Cerebellar cortex (tissue), 1 donor: ENCODE measurements around the gene FILIP1L.

Experiments
- DNase-seq: peaks from one replicate; pipeline ENCODE4 v3.0.0-alpha.2; 2015; ENCODE audit warnings: low spot score

Gene FILIP1L

GRCh38 chr3:99921986-99922385, 192.3 kb downstream of the FILIP1L start:
- peak; percentile 19 for DNase-seq

GRCh38 chr3:99921377-99921695, 193.0 kb downstream of the FILIP1L start:
- no peak for DNase-seq

GRCh38 chr3:99920481-99921376, 193.6 kb downstream of the FILIP1L start:
- peak; percentile 43 for DNase-seq

GRCh38 chr3:99919694-99920093, 194.6 kb downstream of the FILIP1L start:
- no peak for DNase-seq

GRCh38 chr3:99918715-99919114, 195.6 kb downstream of the FILIP1L start:
- no peak for DNase-seq

GRCh38 chr3:99915906-99916432, 198.3 kb downstream of the FILIP1L start:
- DNase-seq: no peak

- no peak for DNase-seq
Measured at GRCh38 chr3:99911433-99911832, 202.9 kb downstream of the FILIP1L start.

GRCh38 chr3:99910752-99911290, 203.5 kb downstream of the FILIP1L start:
- no peak for DNase-seq

GRCh38 chr3:99909714-99910495, 204.4 kb downstream of the FILIP1L start:
- DNase-seq: no peak

GRCh38 chr3:99907959-99908544, 206.2 kb downstream of the FILIP1L start:
- DNase-seq: no peak

GRCh38 chr3:99903869-99904268, 210.4 kb downstream of the FILIP1L start:
- DNase-seq: no peak

GRCh38 chr3:99902091-99902490, 212.2 kb downstream of the FILIP1L start:
- DNase-seq: no peak

- DNase-seq: no peak
Measured at GRCh38 chr3:99901200-99901926, 212.9 kb downstream of the FILIP1L start.

- DNase-seq: no peak
Measured at GRCh38 chr3:99900248-99900647, 214.1 kb downstream of the FILIP1L start.

- no peak for DNase-seq
Measured at GRCh38 chr3:99899603-99900002, 214.7 kb downstream of the FILIP1L start.

GRCh38 chr3:99896482-99896881, 217.8 kb downstream of the FILIP1L start:
- no peak for DNase-seq

GRCh38 chr3:99895703-99896441, 218.4 kb downstream of the FILIP1L start:
- no peak for DNase-seq

GRCh38 chr3:99895131-99895696, 219.1 kb downstream of the FILIP1L start:
- no peak for DNase-seq

- DNase-seq: no peak
Measured at GRCh38 chr3:99892332-99892731, 222.0 kb downstream of the FILIP1L start.

GRCh38 chr3:99891610-99892285, 222.6 kb downstream of the FILIP1L start:
- no peak for DNase-seq
